ENCODE measurements around the gene NOP53.
"Not testable (repeated sequence)": the region's sequence is repeated elsewhere in the genome, so short reads cannot be mapped to it uniquely, and the experiment has no call there.

NOP53 gene

DNA sequence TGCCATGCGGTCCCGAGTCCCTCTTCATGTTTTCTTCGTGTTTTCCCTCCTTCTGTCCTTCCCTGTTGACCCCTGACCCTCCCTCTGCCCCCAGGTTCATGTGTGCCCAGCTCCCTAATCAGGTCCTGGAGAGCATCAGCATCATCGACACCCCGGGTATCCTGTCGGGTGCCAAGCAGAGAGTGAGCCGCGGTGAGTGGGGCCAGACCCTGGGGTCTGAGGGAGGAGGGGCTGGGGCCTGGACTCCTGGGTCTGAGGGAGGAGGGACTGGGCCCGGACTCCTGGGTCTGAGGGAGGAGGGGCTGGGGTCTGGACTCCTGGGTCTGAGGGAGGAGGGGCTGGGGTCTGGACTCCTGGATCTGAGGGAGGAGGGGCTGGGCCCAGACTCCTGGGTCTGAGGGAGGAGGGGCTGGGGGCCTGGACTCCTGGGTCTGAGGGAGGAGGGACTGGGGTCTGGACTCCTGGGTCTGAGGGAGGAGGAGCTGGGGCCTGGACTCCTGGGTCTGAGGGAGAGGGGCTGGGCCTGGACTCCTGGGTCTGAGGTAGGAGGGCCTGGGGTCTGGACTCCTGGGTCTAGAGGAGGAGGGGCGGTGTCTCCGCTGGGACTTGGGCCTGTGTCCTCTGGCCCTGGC lies 26.8 kb upstream of the NOP53 start:
- DNase-seq (ENCODE audit: low spot score): not testable (repeated sequence)

DNA sequence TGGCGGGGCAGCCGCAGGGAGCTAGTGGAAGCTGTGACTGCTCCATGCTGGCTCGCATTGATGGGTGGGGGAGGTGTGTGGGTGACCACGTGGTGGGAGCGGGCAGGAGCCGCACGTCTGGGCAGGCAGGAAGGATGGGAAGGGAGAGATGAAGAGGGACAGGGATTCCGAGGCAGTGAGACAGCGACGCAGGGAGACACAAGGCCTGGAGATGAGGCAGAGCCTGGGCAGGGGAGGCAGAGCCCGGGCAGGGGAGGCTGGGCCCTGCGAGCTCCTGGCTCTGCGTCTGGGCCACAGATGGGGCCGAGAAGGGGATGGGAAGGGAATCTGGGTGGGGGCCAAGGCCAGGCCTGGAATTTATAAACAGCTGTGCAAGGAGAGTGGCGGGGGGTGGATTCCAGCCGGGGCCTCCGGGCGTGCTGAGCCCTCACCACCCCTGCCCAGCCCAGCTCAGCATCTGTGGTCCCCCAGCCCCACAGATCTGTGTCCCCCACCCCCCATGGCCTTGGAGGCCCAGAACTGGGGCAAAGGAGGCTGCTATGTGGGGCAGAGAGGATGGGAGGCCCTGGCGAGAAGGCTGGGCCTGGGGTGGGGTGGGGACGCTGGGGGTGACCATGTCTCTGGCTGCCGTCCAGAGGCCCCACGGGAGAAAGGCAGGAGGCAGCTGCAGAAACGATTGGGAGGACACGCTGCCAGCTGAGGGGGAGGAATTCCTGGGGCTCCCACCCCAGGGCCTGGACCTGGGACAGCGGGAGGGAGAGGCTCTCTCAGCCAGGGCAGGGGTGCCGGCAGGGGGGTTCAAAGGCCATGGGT lies 26.1 kb upstream of the NOP53 start:
- peak; percentile 95 for DNase-seq (ENCODE audit: low spot score)

DNA sequence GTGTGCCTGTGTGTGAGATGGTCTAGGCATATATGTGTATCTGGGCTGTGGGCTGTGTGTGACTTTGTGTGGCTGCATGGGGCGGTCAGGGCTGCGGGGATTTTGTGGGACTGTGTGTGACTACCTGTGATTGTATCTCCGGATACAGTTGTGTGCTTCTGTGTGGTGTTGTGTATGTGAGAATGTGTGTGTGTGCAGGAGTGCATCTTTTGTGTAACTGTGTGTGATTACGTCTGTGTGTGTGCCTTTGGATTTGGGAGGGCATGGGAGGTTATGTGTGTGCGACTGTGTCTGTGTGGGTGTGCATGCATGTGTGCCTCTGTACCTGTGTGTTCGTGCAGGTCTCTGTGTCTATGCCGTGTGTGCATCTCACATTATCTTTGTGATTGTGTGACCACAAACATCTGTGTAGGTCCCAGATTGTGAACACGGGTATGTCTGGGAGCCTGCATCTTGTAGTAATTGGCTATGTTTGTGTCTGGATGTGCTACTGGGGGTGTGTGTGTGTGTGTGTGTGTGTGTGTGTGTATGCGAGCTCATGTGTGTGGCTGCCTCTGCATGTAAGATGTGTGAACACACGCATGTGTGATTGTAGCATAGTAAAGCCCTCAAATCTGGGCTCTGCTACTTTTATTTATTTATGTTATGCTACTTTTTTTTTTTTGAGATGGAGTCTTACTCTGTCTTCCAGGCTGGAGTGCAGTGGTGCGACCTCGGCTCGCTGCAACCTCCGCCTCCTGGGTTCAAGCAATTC lies 24.5 kb upstream of the NOP53 start:
- no peak for DNase-seq (ENCODE audit: low spot score)

DNA sequence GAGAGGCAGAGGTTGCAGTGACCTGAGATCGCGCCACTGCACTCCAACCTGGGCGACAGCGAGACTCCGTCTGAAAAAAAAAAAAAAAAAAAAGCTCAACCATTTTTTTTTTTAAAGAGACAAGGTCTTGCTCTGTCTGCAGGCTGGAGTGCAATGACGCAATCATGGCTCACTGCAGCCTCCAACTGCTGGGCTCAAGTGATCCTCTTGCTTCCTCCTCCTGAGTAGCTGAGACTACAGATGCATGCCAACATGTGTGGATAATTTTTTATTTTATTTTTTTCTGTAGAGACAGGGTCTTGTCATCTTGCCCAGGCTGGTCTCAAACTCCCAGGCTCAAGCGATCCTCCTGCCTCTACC lies 21.8 kb upstream of the NOP53 start:
- no peak for DNase-seq (ENCODE audit: low spot score)

DNA sequence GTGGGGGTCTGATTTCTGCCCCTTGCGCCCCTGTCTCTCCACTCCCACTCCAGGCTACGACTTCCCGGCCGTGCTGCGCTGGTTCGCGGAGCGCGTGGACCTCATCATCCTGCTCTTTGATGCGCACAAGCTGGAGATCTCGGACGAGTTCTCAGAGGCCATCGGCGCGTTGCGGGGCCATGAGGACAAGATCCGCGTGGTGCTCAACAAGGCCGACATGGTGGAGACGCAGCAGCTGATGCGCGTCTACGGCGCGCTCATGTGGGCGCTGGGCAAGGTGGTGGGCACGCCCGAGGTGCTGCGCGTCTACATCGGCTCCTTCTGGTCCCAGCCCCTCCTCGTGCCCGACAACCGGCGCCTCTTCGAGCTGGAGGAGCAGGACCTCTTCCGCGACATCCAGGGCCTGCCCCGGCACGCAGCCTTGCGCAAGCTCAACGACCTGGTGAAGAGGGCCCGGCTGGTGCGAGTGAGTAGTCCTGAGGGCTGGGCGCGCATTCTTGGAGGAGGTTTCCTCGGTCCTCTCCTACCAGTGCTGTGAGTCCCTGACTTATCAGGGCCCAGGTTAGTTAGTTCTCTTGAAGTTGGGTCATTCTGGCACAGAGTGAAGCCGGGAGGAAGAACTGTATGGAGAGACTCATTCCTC lies 19.5 kb upstream of the NOP53 start:
- DNase-seq (ENCODE audit: low spot score): no peak

DNA sequence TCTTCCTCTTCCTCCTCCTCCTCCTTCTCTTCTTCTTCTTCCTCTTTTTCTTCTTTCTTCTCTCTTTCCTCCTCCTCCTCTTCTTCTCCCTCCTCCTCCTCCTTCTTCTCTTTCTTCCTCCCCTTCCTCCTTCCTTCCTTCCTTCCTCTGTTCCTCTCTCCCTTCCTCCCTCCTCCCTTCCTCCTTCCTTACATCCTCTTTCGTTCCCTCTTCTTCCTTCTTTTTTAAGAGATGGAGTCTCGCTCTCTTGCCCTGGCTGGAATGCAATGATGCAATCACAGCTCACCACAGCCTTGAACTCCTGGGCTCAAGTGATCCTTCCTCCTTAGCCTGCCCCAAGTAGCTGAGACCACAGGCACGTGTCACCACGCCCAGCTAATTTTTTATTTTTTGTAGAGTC lies 18.9 kb upstream of the NOP53 start:
- DNase-seq (ENCODE audit: low spot score): no peak

DNA sequence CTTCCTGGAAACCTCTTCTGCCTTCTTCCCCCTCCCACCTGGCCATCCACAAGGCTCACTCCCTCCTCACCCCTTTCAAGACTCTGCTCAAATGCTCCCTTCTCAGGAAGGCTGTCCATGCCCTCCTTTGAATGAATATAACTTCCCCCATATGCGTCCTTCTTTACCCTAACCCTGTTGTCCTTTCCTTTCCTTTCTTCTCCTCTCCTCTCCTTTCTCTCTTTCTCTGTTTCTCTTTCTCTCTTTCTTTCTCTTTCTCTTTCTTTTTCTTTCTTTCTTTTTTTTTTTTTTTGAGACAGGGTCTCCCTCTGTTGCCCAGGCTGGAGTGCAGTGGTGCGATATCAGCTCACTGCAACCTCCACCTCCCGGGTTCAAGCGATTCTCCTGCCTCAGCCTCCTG lies 17.1 kb upstream of the NOP53 start:
- DNase-seq (ENCODE audit: low spot score): not testable (repeated sequence)

DNA sequence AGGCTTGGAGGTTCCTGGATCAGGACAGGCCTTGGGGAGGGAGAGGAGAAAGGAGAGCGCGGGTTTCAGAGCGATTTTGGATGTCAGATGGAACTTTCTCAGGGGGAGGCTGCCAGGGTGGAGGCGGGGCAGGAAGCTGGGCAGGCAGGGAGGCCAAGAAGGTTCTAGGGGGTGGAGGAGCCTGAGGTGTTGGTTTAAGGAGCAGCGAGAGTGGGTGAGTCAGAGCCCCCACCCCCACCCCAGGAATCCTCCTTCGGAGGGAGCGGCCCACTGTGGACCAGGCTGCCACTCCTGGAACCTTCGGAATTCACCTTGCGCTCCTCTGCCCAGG lies 15.9 kb upstream of the NOP53 start:
- DNase-seq (ENCODE audit: low spot score): no peak

DNA sequence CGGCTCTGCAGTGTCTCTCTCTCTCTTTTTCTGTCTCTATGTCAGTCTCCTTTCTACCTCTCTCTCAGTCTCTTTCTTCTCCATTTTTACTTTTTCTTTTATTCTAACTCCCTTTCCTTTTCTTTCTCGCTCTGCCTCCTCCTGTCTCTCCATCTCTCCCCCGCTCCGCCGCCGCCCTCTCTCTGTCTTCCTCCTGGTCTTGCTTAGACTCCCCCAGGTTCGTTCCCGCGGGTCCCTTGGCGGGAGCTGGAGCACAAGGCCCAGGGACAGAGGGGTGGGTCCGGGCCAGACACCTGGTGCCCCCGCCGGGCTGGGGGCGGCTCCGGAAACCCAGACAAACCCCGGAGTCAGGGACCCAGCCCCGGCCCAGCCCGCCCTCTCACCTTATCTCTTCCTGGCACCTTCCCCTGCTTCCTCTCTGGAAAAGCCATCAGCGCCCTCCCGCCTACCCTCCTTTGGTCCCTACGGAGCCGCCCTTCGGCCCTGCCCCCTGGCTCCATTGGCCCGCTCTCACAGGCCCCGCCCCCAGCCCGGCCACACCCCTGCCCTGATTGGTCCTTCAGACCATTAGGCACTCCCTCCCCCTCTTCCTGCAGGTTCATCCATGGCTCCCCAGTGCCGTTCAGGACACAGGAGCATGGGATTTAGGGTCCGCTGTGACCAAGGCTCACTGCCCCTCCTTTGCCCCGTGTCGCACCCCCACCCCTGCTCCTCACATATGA lies 15.4 kb upstream of the NOP53 start:
- DNase-seq (ENCODE audit: low spot score): no peak

DNA sequence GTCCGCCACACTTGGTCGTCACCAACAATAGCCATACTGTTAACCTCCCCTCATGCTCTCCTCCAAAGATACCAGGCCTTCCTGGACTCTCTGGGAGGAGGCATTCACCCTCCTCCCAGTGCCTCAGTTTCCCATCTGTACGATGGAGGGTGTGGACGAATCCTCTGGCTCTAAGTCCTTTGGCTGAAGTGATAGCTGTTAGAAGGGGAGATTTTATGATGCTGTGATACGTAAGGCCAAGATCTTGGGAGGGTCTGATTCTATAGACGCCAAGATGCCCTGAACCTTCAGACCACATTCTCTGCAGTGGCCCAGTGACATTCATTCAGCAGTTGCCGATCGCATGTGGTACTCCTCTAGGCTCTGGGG lies 14.8 kb upstream of the NOP53 start:
- no peak for DNase-seq (ENCODE audit: low spot score)

DNA sequence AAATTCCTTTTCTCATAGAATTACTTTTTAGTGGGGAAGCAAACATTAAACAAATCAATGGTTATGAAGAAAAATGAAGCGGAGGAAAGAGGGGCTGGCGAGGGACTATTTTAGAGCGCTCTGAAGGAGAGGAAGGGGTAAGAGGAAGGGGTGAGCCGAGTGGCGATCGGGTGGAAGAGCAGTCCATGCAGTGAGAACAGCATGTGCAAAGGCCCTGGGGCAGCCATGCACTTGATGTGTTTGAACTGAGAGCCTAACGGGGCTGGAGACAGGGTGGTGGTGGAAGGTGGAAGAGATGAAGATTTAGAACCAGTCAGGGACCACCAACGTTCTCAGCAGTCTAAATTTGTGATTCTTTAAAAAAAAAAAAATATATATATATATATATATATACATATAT lies 14.4 kb upstream of the NOP53 start:
- DNase-seq (ENCODE audit: low spot score): no peak

DNA sequence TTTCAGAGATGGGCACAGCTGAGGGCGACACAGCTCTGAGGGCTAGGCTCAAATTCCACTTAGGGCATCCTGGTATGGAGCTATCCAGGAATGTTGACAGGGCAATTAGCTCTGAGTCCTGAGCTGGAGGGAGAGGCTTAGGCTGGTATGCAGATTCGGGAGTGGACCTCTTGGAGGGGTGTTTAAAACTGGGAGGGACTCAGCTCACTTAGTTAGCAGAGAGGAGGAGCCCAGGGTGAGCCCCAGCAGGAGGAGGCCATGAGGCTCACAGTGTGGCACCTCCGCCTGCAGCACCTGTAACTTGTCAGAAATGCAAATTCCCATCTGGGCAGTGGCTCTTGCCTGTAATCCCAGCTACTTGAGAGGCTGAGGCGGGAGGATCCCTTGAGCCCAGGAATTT lies 10.2 kb upstream of the NOP53 start:
- no peak for DNase-seq (ENCODE audit: low spot score)

DNA sequence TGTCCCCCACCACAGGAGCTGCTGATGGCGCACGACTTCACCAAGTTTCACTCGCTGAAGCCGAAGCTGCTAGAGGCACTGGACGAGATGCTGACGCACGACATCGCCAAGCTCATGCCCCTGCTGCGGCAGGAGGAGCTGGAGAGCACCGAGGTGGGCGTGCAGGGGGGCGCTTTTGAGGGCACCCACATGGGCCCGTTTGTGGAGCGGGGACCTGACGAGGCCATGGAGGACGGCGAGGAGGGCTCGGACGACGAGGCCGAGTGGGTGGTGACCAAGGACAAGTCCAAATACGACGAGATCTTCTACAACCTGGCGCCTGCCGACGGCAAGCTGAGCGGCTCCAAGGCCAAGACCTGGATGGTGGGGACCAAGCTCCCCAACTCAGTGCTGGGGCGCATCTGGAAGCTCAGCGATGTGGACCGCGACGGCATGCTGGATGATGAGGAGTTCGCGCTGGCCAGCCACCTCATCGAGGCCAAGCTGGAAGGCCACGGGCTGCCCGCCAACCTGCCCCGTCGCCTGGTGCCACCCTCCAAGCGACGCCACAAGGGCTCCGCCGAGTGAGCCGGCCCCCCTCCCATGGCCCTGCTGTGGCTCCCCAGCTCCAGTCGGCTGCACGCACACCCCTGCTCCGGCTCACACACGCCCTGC lies 4.4 kb upstream of the NOP53 start:
- DNase-seq (ENCODE audit: low spot score): no peak

DNA sequence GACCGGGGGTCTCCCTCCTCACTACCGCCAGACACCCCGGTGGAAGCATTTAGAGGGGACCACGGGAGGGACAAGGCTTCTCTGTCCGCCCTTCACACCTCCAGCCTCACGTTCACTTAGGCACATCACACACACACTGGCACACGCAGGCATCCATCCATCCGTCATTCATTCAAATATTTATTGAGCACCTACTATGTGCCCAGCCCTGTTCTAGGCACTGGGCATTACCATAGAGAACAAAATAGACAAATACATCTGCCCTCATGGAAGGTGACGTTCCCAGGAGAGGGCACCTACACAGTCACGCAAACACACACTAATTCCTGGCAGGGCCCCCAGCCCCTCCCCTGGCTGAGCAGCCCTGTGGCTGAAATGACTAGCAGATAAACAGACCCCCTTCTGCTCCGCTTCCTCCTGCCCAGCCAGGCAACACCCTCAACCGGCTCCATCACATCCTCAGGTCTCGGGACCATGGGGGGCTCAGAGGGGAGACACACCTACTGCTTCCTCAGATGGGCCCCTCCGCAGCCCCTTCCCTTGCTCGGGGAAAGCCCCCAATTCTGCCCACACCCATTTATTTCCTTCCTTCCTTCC lies 3.7 kb upstream of the NOP53 start:
- DNase-seq (ENCODE audit: low spot score): no peak

DNA sequence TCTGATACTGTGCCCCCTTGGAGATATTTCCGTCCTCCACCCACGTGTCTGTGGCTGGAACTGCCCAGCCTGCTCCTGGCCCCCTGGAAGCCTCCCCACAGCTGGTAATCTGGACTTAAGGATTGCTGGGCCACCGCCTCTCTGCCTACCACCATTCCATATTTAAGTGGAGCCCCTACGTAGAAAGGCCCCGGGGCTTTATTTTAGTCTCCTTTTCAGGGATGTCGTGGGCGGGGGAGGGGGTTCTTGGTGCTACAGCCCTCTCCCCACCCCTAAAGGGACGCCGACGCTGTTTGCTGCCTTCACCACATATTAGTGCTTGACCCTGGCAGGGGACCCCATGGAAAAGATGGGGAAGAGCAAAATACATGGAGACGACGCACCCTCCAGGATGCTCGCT lies 2.7 kb upstream of the NOP53 start:
- no peak for DNase-seq (ENCODE audit: low spot score)

DNA sequence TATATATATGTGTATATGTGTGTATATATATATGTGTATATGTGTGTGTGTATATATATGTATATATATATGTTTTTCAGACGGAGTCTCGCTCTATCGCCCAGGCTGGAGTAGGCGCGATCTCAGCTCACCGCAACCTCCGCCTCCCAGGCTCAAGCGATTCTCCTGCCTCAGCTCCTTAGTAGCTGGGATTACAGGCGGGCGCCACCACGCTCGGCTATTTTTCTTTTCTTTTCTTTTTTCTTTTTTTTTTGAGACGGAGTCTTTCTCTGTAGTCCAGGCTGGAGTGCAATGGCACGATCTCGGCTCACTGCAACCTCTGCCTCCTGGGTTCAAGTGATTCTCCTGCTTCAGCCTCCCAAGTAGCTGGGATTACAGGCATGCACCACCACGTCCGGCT lies 783 bp downstream of the NOP53 start:
- DNase-seq (ENCODE audit: low spot score): not testable (repeated sequence)

DNA sequence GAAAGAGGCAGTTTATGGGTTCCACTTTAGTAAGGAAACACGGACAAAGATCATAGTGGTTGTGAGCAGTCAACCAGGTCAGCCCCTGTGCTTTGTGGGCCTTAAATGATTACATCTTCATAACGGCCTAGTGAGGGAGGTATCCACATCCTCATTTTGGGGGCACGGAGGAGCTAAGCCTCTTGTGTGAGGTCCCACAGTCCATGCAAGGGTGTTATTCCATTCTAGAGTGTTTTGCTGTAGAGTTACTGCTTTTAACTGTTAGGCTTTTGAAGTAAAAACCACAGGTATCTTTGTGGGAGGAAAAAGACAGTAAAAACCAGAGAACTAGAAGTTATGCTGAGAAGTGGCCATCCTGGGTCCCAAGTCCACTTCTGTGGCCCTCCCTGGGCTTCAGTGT lies 4.0 kb downstream of the NOP53 start:
- no peak for DNase-seq (ENCODE audit: low spot score)

DNA sequence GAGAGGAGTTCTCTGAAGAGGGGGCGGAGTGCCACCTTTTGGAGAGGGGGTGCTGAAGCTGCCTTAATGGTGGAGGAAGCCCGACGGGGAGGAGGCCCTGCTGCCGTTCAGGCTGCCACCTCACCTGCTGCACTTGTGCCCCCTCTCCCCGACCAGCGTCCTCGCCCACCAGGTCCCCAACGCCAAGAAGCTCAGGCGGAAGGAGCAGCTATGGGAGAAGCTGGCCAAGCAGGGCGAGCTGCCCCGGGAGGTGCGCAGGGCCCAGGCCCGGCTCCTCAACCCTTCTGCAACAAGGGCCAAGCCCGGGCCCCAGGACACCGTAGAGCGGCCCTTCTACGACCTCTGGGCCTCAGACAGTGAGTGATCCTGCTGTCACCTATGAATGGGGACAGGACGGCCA lies 5.4 kb downstream of the NOP53 start:
- no peak for DNase-seq (ENCODE audit: low spot score)

DNA sequence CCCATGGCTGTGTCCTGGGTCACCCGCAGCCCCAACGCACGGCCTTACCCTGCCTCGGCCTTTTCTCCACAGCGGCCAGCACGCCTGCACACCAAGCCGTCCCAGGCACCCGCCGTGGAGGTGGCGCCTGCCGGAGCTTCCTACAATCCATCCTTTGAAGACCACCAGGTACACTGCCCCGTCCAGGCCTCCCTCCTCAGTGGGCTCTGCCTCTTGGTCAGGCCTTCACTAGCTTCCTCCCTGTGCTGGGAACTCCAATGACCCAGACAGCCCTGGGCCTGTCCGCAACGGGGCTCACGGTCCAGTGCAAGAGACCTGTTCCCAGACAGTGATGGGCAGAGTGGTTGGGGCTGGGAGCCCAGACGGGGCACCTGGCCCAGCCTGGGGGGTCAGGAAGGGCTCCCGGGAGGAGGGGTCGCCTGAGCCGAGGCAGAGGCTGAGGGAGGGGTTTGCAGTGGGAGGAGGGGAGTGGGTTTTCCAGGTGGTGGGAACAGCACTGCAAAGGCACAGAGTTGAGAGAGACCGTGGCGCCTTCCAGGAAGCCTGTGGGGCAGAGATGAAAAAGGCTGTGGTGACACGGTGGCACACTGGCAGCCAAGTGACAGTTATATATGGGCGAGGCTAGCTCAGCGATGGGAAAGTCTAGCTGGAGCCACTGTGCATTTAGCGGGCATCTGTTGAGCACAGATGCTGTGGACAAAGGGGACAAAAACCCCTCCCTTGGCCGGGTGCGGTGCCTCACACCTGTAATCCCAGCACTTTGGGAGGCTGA lies 7.3 kb downstream of the NOP53 start:
- no peak for DNase-seq (ENCODE audit: low spot score)

DNA sequence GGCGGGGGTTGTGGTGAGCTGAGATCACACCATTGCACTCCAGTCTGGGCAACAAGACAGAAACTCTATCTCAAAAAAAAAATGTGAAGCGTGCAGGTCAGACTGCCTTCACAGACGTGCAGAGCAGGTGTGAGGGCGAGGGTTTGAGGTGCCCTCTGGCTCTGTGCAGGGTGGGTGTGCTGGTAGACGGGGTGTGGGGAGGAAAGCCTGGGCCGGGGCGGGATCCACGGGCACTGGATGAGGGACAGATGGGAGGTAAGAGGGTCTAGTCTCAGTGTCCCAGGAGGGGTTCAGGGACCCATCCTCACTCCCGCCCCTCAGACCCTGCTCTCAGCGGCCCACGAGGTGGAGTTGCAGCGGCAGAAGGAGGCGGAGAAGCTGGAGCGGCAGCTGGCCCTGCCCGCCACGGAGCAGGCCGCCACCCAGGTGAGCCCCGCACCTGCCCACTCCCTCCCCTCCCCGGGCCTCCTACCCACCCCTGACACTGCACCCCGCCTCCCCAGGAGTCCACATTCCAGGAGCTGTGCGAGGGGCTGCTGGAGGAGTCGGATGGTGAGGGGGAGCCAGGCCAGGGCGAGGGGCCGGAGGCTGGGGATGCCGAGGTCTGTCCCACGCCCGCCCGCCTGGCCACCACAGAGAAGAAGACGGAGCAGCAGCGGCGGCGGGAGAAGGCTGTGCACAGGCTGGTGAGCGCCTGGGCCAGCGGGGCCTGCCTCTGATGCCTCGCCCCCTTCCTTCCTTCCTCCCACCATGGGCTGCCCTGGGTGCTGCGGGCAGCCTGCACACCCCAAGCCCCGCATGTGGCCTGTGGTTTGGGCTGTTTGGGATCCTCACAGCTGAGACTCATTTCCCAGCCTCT lies 9.1 kb downstream of the NOP53 start:
- DNase-seq (ENCODE audit: low spot score): no peak

Measured in left forelimb (tissue), 1 donor.